GM12891 (cell line): ENCODE measurements around the gene NBAS.
A peak's percentile ranks its signal among the peaks of the same experiment; 100 is the strongest.

Experiments used
- DNase-seq: peaks from one replicate; pipeline ENCODE4 v3.0.0; 2011; ENCODE audit warnings: low spot score; ENCODE audit not compliant: insufficient read length
- FAIRE-seq: peaks from 2 replicates; lab custom pipeline; 2011; peaks lifted over from hg19 to GRCh38; lab: Jason Lieb, UNC
- PAX5 ChIP-seq: IDR thresholded peaks from 2 replicates; pipeline ENCODE4 v1.6.1; 2011; ENCODE audit warnings: low read length, moderate library complexity, mild to moderate bottlenecking; ENCODE audit not compliant: insufficient read depth, severe bottlenecking
- POLR2A ChIP-seq: IDR thresholded peaks from 2 replicates; pipeline ENCODE4 v1.6.1; 2011; ENCODE audit warnings: low read depth, low read length, control low read depth
- POLR2AphosphoS5 ChIP-seq: IDR thresholded peaks from 2 replicates; pipeline ENCODE4 v1.6.1; 2011; ENCODE audit warnings: low read depth, low read length, control low read depth
- POU2F2 ChIP-seq: IDR thresholded peaks from 2 replicates; pipeline ENCODE4 v1.6.1; 2011; ENCODE audit warnings: low read depth, mild to moderate bottlenecking, control low read depth, low read length, moderate library complexity
- SPI1 ChIP-seq: IDR thresholded peaks from 2 replicates; pipeline ENCODE4 v1.6.1; 2011; ENCODE audit warnings: low read depth, low read length, control low read depth
- TAF1 ChIP-seq: IDR thresholded peaks from 2 replicates; pipeline ENCODE4 v1.6.1; 2011; ENCODE audit warnings: low read depth, low read length, control low read depth

NBAS gene

DNA sequence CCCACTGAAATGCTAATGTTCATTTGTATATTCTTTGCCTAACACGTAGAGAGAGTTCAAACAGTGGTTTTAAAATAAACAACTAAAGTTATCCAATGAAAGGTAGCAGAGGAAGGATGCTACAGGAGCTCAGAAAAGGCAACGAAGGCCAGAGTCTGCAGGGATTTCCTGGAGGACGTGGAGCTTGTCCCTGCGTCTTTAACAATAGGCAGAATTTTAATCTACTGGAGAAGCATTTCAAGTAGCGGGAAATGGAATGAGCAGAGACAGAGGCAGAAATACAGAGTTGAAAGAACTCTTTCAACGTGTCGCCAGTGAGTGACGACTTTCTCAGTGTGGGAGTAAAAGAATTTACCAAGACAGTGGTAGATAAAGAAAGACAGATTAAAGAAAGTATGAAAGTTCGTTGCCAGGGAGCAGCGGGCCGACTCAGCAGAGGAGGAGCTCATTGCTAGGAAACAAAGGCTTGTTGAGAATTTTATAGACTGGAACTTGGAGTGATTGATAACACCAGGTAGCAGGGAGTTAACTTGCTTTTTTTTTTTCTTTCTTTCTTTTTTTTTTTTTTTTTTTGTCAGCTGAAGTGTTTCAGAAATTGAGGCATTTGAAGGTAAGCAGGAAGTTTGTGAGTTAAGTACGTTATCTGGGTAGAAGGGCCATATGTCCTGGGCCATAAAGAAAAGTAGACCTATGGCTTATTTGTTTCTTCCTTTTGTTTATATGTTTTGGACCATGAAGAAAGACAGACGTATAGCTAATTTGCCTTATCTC is 625 bp upstream of the NBAS start:
- DNase-seq (no peak), FAIRE-seq (no peak)
- no peak for TF ChIP-seq TAF1
- TF ChIP-seq POLR2AphosphoS5 = no peak
- no peak for TF ChIP-seq POU2F2
- TF ChIP-seq POLR2A = no peak
- TF ChIP-seq SPI1 = no peak
- TF ChIP-seq PAX5 = no peak

DNA sequence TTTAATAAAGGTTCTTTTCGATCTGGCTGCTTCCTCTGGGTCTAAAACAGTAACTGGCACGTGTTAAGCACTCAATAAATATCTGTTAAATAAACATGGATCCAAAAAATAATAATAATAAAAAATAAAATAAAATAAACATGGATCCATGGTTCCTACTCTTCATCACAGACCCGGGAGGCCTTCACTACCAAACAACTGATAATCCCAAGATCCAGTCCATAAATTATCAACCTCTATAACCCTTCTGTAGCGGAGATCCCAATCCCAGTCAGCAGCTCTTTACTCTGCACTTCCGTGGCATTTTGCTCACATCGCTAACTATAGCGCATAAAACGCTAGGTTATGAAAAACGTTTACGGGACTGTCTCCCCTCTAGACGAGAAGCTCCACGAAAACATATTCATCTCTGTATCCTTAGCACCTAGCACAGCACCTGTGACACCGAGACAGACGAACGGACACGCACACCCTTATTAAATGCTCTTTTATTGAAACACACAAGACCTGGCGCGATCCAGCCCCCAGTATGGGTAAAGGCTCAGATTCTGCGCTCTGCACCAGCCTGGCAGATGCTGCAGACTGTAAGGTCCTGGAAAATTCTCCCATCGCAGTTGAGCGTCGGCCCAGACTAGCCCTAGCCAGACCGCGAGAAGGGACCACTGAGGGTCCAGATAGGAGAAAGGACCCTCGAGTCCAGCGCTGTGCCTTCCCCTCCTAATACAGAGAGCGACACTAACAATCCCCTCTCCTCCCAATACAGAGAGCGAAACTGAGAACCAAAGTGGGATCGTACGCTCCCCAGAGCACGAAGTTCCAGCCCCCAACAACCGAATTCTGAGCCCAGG is 770 bp downstream of the NBAS start:
- TF ChIP-seq POU2F2 (no peak), PAX5 (no peak), SPI1 (no peak)
- FAIRE-seq (peak; percentile 55), DNase-seq (no peak)

DNA sequence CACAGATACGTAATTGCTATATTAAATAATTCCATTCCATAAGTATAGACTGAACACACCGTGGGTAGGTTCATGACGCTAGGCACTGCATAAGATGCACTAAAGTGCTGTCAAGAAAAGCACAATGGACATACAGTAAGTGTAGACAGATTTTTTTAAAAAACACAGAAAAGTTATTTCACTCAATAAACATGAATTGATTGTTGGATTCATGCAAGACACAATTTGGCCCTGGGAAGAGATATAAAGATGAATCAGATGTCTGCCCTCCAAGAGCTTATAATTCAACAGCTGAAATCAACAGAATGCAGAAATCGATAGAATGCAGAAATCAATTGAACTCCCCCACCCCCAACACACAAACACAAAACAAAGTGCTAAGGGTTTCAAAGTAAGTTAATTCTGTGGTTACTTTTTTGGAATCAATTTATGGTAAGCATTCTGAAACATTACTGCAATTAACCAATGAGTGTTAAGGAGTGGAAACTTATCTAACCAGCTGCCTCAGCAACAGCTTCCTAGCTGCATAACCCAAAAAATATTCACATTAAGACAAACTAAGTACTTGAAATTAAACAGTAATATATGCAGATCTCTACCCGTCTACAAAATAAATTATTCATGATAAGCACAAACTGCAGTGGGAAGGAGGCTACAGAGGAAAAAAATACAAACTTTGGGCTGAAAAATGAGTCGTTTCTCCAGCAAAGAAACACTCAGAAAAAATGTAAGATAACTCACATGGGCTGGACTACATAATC is 1.6 kb downstream of the NBAS start:
- TF ChIP-seq POLR2A (no peak), PAX5 (no peak), SPI1 (no peak)
- no peak for FAIRE-seq
- DNase-seq = no peak

DNA sequence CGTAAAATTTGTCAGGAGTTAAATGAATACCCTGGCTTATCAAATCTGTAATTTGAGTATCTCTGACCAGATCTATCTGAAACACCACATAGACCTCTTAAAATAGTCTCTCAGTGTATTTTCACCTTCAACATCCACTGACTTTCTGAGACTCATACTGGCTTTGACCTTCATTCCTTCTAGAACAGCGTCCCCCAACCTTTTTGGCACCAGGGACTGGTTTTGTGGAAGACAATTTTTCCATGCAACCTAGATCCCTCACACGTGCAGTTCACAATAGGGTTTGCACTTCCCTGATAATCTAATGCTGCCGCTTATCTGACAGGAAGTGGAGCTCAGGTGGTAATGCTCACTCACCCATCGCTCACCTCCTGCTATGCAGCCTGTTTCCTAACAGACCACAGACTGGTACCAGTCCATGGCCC is 3.2 kb downstream of the NBAS start:
- FAIRE-seq (no peak), DNase-seq (no peak)
- no peak for TF ChIP-seq POLR2AphosphoS5
- no peak for TF ChIP-seq TAF1

DNA sequence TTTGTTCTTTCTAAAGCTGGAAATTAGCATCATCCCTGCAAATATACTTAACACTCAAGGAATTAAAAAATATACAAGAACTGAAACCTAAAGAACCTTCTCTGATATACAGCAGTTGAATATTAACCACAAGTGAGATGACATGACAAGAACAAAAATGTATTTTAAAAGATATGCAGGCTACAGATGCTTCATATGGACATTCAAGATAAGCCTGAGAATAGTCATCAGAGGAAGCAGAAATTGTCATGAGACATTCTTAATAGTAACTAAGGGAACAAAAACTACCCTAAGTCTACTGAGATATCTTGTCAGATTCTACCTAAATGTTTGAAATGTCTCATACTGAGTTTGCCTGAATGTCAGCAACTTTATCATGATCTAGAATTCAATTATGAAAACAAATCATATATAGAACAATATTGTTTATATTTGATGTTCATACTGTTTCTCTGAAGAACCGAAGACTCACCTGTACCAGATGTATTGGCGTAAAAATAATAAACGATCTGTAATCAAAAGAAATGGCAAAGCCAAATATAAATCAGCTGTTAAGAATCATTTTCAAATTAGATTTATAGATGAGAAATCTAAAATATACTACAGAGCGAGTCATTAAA is 4.7 kb downstream of the NBAS start:
- TF ChIP-seq TAF1 (no peak), PAX5 (no peak), SPI1 (no peak), POLR2AphosphoS5 (no peak), POLR2A (no peak)
- FAIRE-seq (no peak), DNase-seq (no peak)

DNA sequence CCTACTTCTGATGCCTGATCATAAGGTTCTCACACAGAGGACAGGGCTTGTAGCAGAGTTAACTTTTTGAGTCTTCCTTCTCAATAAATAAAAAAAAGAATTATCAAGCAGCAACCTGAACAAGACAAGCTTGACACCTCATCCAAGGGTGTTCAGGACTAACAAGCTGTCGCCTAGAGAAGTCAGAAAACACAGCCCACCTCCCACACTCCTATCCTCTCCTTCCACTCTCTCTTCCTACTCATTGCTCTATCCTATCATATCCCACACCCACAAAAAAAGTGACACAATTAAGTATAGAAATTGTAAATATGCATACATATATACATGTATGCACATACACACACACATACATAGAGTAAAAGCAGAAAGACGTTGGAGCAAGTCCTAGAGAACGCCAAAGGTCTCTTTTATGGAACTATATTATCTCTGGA is 5.4 kb downstream of the NBAS start:
- DNase-seq = no peak
- no peak for FAIRE-seq
- TF ChIP-seq POU2F2 (no peak), SPI1 (no peak), POLR2AphosphoS5 (no peak), POLR2A (no peak), TAF1 (no peak), PAX5 (no peak)

DNA sequence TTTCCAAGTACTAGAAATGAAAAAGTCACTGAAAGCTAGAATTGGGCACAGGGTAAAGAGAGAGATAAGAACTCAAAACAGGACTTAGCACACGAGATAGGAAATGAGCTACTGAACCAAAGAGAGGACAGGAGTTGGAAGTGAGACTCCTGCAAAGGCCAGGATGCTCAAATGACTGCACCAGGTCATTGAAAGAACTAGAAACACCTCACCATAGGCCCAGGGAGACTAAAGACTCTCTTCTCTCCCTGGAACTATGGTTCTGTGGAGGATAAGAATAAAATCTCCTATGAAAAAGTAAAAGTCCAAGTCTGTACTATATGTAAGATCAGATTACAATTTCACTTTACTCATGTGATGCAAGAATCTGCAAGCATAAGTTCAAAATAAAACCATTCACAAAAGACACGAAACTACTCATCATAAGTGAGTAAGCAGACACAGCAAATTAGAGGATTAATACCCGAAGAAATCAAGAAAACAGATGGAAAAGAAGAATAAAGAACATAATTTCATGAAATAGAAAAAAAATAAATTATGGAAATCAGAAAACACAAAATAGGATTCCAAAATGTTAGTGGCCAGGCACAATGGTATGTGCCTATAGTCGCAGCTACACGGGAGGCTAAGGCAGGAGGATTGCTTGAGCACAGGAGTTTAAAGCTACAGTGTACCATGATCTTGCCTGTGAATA is 6.5 kb downstream of the NBAS start:
- no peak for DNase-seq
- no peak for TF ChIP-seq PAX5
- no peak for TF ChIP-seq POLR2AphosphoS5
- no peak for TF ChIP-seq POU2F2
- TF ChIP-seq TAF1 = no peak
- TF ChIP-seq POLR2A = no peak
- TF ChIP-seq SPI1 = no peak
- no peak for FAIRE-seq

DNA sequence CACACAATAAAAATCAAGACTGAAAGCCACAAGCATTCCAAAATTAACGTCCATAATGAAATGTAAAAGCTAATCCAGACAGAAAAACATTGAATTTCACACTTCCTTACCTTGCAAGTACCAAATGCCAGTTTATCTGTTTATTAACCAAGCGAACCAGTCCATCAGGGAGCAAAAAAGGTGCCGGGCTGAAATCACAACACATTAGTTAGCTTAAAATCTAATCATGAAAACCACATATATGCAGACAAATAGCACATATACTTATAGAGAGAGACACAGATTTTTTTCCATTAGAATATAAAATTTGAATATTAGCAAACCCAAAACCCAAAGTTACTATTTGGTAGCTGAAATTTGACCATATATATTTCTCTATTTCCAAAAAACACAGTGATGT is 7.2 kb downstream of the NBAS start:
- FAIRE-seq (no peak), DNase-seq (no peak)
- TF ChIP-seq POLR2AphosphoS5 (no peak), POLR2A (no peak), POU2F2 (no peak), PAX5 (no peak), SPI1 (no peak), TAF1 (no peak)

DNA sequence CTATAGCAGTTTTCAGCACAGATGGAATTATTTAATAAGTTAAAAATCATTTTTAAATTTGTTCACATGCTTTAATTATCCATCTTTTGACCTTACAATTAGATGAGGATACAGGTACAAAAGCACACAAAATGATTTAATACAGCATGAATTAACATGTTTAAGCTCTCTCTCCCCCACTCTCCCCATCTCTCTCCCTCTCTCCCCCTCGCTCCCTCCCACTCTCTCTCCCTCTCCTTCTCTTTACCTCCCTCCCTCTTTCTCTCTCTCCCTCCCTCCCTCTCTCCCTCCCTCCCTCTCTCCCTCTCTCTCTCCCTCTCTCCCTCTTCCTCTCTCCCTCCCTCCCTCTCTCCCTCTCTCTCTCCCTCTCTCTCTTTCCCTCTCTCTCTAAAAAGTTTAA is 7.6 kb downstream of the NBAS start:
- no peak for DNase-seq
- TF ChIP-seq SPI1 (no peak), POLR2A (no peak)
- no peak for FAIRE-seq

DNA sequence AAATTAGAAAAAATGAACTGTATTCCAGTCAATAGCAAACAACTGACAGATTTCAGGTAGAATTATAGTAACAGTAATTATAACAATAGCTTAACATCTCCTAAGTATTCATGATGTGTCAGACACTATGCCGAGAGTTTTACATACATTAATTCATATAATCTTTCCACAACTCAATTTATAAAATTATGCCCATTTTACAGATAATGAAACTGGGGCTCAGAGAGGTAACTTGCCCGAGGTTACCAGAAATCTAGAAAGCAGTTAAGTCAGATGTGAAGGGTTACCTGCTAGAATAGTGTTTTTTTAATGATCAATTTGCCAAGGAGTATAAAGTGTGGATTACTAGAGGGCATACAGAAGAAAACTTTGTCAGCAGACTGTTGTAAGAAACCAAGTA is 12.2 kb downstream of the NBAS start:
- no peak for TF ChIP-seq POLR2A
- no peak for TF ChIP-seq PAX5
- TF ChIP-seq POLR2AphosphoS5 = no peak
- no peak for TF ChIP-seq SPI1
- no peak for TF ChIP-seq TAF1
- no peak for TF ChIP-seq POU2F2
- DNase-seq = no peak
- no peak for FAIRE-seq
